Thyroid gland (tissue), 4 donors: ENCODE measurements around the gene HS6ST2. TPM values are rescaled to one million over a fixed set of nuclear protein-coding genes. Genes with fewer than 3 reads are reported as not detected.
"Not testable (repeated sequence)": the region's sequence is repeated elsewhere in the genome, so short reads cannot be mapped to it uniquely, and the experiment has no call there.

Source experiments
- DNase-seq, 2 donors: peaks; one replicate each; pipeline ENCODE4 v3.0.0-alpha.2; 2019
- H3K27ac ChIP-seq, 3 donors: fragments of 200-600 bp; sonication (generic); 1 replicate in 2 of 3; 2 replicates in 1 of 3; pipeline ENCODE4 v1.5.1; 2016 to 2019; ENCODE audit warnings: mild to moderate bottlenecking in 1 of 3, moderate library complexity in 1 of 3
- H3K27me3 ChIP-seq: fragments of 200-600 bp; sonication (generic); one replicate; pipeline ENCODE4 v1.5.1; 2019
- H3K36me3 ChIP-seq, 2 donors: fragments of 200-600 bp; sonication (generic); one replicate each; pipeline ENCODE4 v1.5.1; 2016 to 2019
- H3K4me1 ChIP-seq, 2 donors: fragments of 200-600 bp; sonication (generic); one replicate each; pipeline ENCODE4 v1.5.1; 2017 to 2019
- H3K4me3 ChIP-seq, 3 donors: fragments of 200-600 bp; sonication (generic); replicated peaks in 1 of 3; 1 replicate in 2 of 3; 2 replicates in 1 of 3; pipeline ENCODE4 v1.5.1; 2016; ENCODE audit warnings: mild to moderate bottlenecking in 1 of 3
- H3K9me3 ChIP-seq: fragments of 200-600 bp; sonication (generic); one replicate; pipeline ENCODE4 v1.5.1; 2017
- POLR2A ChIP-seq, 2 donors: fragments of 450-650 bp; IDR thresholded peaks; one replicate each; pipeline ENCODE4 v1.6.1; 2017; ENCODE audit warnings: antibody characterized with exemption in 2 of 2, mild to moderate bottlenecking in 2 of 2, moderate library complexity in 1 of 2
- WGBS, 2 donors: methylation state at CpG; one replicate each; pipeline ENCODE4 v1.1.5; 2017; 5-methylcytosine and 5-hydroxymethylcytosine counted together
- intact Hi-C: fragments of 100-400 bp; cut with DNase I; formaldehyde crosslinking; loops from one replicate; pipeline ENCODE4 v1.15.1; 2023
- total RNA-seq, 4 donors: library from RNA; depleted of rRNA; stranded (reverse); fragments of >200 nt; gene quantifications; one replicate each; pipeline ENCODE4 v1.2.3, GENCODE V29; 2016
- TF ChIP-seq, protein P1 (sequence below), 6 experiments: fragments of 200-600 bp in 3 of 6; fragments of 450-650 bp in 3 of 6; sonication (generic) in 3 of 6; IDR thresholded peaks; one replicate each; pipeline ENCODE4 v1.5.1; 2016 to 2019; ENCODE audit warnings: antibody characterized with exemption in 6 of 6, mild to moderate bottlenecking in 2 of 6, inconsistent platforms in 1 of 6, moderate library complexity in 1 of 6

The HS6ST2 gene
- total RNA-seq, 4 donors from 2014 or later: 0.11 to 0.78 (median 0.38) TPM; not detected in 1

DNA sequence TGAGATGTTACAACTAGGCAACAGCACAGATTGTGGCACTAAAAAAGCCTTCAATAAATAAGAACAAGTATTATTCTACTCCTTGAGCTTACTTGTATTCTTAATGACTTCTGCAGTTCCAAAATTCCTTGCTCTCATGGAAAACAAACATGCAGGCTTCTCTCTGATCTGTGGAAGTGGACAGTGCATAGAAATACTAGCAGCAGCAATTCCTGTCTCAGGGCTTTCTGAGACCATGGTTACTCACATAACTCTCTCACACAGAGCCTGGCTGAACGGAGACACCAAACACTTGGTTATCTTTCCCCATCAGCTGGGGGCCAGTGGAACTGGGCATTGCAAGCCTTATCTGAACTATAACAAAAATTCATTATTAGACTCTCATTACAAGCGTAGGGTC lies 32.4 kb upstream of the HS6ST2 start:
- Histone ChIP-seq H3K27ac (no peak overlapping the region), H3K27me3 (no peaks in the 10 kb centered on the region), H3K9me3 (no peaks in the 10 kb centered on the region), H3K4me3 (no peak overlapping the region), H3K4me1 (no peaks in the 10 kb centered on the region), H3K36me3 (no peaks in the 10 kb centered on the region)
- intact Hi-C loops: no loop called here
- TF ChIP-seq, protein P1, sequence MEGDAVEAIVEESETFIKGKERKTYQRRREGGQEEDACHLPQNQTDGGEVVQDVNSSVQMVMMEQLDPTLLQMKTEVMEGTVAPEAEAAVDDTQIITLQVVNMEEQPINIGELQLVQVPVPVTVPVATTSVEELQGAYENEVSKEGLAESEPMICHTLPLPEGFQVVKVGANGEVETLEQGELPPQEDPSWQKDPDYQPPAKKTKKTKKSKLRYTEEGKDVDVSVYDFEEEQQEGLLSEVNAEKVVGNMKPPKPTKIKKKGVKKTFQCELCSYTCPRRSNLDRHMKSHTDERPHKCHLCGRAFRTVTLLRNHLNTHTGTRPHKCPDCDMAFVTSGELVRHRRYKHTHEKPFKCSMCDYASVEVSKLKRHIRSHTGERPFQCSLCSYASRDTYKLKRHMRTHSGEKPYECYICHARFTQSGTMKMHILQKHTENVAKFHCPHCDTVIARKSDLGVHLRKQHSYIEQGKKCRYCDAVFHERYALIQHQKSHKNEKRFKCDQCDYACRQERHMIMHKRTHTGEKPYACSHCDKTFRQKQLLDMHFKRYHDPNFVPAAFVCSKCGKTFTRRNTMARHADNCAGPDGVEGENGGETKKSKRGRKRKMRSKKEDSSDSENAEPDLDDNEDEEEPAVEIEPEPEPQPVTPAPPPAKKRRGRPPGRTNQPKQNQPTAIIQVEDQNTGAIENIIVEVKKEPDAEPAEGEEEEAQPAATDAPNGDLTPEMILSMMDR (IDR thresholded peaks at IDR 0.05): no peak
- TF ChIP-seq POLR2A (IDR thresholded peaks at IDR 0.05): no peak
- no peak for DNase-seq
- WGBS, 2 donors: 88 to 100% methylated on average over 1 to 2 of the region's 2 CpGs

DNA sequence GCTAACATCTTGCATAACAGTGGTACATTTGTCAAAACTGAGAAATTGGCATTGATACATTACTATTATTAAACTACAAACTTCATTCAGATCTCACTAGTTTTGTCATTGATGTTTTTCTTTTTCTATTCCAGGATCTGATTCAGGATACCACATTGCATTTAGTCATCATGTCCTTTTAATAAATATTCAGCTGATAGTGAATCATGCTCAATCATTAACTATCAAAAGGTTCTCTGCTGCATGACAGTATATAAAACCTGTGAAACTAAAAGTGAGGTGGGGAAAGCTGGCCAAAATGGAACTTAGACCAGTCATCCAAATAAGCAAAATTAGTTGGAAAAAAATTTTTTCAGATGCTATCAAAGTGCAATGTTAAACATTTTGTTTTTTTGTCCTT lies 28.1 kb upstream of the HS6ST2 start:
- DNase-seq: no peak
- Histone ChIP-seq H3K4me3 (no peak overlapping the region), H3K9me3 (no peaks in the 10 kb centered on the region), H3K27me3 (no peaks in the 10 kb centered on the region), H3K27ac (no peak overlapping the region), H3K36me3 (no peaks in the 10 kb centered on the region), H3K4me1 (no peaks in the 10 kb centered on the region)
- TF ChIP-seq, protein P1 (IDR thresholded peaks at IDR 0.05): no peak
- TF ChIP-seq POLR2A (IDR thresholded peaks at IDR 0.05): no peak
- intact Hi-C loops: no loop called here

DNA sequence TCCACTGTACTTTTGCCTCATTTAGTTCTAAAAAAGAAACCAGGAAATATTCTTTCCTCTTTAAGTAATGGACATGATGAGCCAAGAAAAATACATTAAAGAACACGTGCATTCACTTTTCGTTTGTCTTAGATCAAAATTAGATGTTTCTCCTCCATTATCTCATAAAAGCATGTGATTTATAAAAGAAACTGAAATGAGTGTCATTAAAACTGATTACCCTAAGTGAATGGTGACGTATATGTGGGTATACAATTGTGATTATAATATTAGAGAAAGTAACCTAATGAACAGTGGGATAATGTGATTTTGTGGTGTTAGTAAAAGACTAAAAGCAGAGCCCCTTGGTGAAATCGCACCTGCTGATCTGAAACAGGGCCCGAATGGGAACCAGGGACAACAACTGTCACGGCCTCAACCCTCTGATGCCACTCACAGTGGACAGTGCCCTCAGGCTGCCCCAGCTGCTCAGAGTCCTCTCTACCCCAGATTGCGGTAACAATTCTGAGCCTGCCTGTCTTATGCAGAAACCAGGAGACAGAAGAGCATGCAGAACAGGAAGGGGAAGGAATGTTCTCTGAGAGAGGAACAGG lies 25.7 kb upstream of the HS6ST2 start:
- H3K36me3 ChIP-seq: no peaks in the 10 kb centered on the region
- no peak overlapping the region for H3K4me3 ChIP-seq
- H3K9me3 ChIP-seq: no peaks in the 10 kb centered on the region
- no peaks in the 10 kb centered on the region for H3K4me1 ChIP-seq
- TF ChIP-seq POLR2A (IDR thresholded peaks at IDR 0.05): no peak
- TF ChIP-seq, protein P1 (IDR thresholded peaks at IDR 0.05): no peak
- H3K27me3 ChIP-seq: no peaks in the 10 kb centered on the region
- intact Hi-C loops: no loop called here
- DNase-seq: no peak
- WGBS, 2 donors: 74 to 83% methylated on average over 6 to 7 of the region's 7 CpGs
- H3K27ac ChIP-seq: no peak overlapping the region

DNA sequence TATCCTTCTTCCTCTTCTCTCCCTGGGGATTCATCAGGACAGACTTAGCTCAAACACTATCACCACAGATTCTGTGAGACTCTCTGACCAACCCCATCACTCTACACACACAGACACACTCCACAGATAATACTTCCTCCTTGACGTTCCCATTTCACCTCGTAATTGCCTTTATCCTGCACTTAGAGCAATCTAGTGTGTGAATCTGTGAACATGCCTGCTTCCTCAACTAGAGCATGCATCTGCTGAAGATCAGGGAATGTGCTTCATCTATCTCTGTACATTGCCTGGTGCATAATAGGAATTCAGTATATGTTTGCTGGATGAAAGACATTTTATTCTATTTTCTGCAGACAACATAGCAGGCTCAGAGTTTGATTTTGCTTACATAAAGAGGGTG lies 25.1 kb upstream of the HS6ST2 start:
- no peaks in the 10 kb centered on the region for H3K36me3 ChIP-seq
- H3K4me3 ChIP-seq: no peak overlapping the region
- H3K27ac ChIP-seq: no peak overlapping the region
- H3K4me1 ChIP-seq: no peaks in the 10 kb centered on the region
- intact Hi-C loops: no loop called here
- WGBS, 2 donors: 36 to 44% methylated on average over 2 of the region's 2 CpGs
- no peak for DNase-seq
- TF ChIP-seq POLR2A (IDR thresholded peaks at IDR 0.05): no peak
- TF ChIP-seq, protein P1 (IDR thresholded peaks at IDR 0.05): no peak
- H3K9me3 ChIP-seq: no peaks in the 10 kb centered on the region
- no peaks in the 10 kb centered on the region for H3K27me3 ChIP-seq

DNA sequence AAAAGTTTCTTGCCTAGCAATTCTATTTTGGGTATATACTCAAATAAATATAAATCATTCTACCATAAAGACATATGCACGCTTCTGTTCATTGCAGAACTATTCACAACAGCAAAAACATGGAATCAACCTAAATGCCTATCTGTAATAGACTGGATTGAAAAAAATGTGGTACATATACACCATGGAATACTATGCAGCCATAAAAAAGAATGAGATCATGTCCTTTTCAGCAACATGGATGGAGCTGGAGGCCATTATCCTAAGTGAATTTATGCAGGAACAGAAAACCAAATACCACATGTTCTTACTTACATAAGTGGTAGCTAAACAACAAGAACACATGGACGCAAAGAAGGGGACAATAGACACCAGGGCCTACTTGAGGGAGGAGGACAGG lies 21.6 kb upstream of the HS6ST2 start:
- H3K4me3 ChIP-seq, H3K9me3 ChIP-seq, H3K27ac ChIP-seq, H3K4me1 ChIP-seq, H3K27me3 ChIP-seq, DNase-seq, intact Hi-C loops, H3K36me3 ChIP-seq: not testable (repeated sequence)
- WGBS, 2 donors: 98 to 100% methylated on average over 2 of the region's 2 CpGs
